Eye (tissue), 1 donor: ENCODE measurements around the gene ELMOD3.
"Not testable (repeated sequence)": the region's sequence is repeated elsewhere in the genome, so short reads cannot be mapped to it uniquely, and the experiment has no call there.

Experiments used
- DNase-seq: peaks from one replicate; pipeline ENCODE4 v3.0.0-alpha.2; 2015

ELMOD3 gene

GRCh38 chr2:85377083-85377482 lies 22.5 kb downstream of the ELMOD3 start:
- DNase-seq, result no peak

GRCh38 chr2:85378257-85378656 lies 23.7 kb downstream of the ELMOD3 start:
- DNase-seq, result no peak

GRCh38 chr2:85380048-85380447 lies 25.5 kb downstream of the ELMOD3 start:
- no peak for DNase-seq

- DNase-seq, result not testable (repeated sequence)
These were observed 28.6 kb downstream of the ELMOD3 start for GRCh38 chr2:85383151-85383550.

GRCh38 chr2:85383850-85384249 lies 29.3 kb downstream of the ELMOD3 start:
- no peak for DNase-seq

GRCh38 chr2:85385746-85386145 lies 31.2 kb downstream of the ELMOD3 start:
- no peak for DNase-seq

GRCh38 chr2:85387754-85388153 lies 33.2 kb downstream of the ELMOD3 start:
- no peak for DNase-seq

- DNase-seq, result no peak
These were observed 34.4 kb downstream of the ELMOD3 start for GRCh38 chr2:85388878-85389538.

GRCh38 chr2:85390941-85391669 lies 36.5 kb downstream of the ELMOD3 start:
- DNase-seq, result peak; percentile 43

- DNase-seq, result no peak
These were observed 39.3 kb downstream of the ELMOD3 start for GRCh38 chr2:85393836-85394235.

- no peak for DNase-seq
These were observed 39.7 kb downstream of the ELMOD3 start for GRCh38 chr2:85394261-85394681.

GRCh38 chr2:85394976-85395375 lies 40.4 kb downstream of the ELMOD3 start:
- no peak for DNase-seq

- DNase-seq, result no peak
These were observed 41.4 kb downstream of the ELMOD3 start for GRCh38 chr2:85395912-85396475.

- peak; percentile 22 for DNase-seq
These were observed 42.2 kb downstream of the ELMOD3 start for GRCh38 chr2:85396531-85397470.

- DNase-seq, result no peak
These were observed 43.4 kb downstream of the ELMOD3 start for GRCh38 chr2:85397925-85398331.

GRCh38 chr2:85398426-85399182 lies 44.0 kb downstream of the ELMOD3 start:
- no peak for DNase-seq

- no peak for DNase-seq
These were observed 44.5 kb downstream of the ELMOD3 start for GRCh38 chr2:85399183-85399455.

GRCh38 chr2:85400023-85400422 lies 45.5 kb downstream of the ELMOD3 start:
- no peak for DNase-seq

- no peak for DNase-seq
These were observed 46.2 kb downstream of the ELMOD3 start for GRCh38 chr2:85400541-85401463.

- no peak for DNase-seq
These were observed 46.9 kb downstream of the ELMOD3 start for GRCh38 chr2:85401464-85401805.

GRCh38 chr2:85401844-85402243 lies 47.3 kb downstream of the ELMOD3 start:
- DNase-seq, result no peak
